SJSA1 (cell line): ENCODE data around the gene PILRA. TPM values are rescaled to one million over a fixed set of nuclear protein-coding genes. Genes with fewer than 3 reads are reported as not detected.
"Not testable (repeated sequence)": the region's sequence is repeated elsewhere in the genome, so short reads cannot be mapped to it uniquely, and the experiment has no call there.

ENCODE experiments used
- DNase-seq, 2 experiments: peaks; one replicate each; pipeline ENCODE4 v3.0.0-alpha.2; 2015 to 2020; ENCODE audit warnings: low spot score in 2 of 2, low read depth in 1 of 2
- H3K27ac ChIP-seq: fragments of 250-450 bp; sonication (Bioruptor Pico); 2 replicates; pipeline ENCODE4 v1.5.1; 2020; ENCODE audit warnings: mild to moderate bottlenecking, moderate library complexity
- H3K27me3 ChIP-seq: fragments of 250-450 bp; sonication (Bioruptor Pico); replicated peaks from 2 replicates; pipeline ENCODE4 v1.5.1; 2020; ENCODE audit warnings: mild to moderate bottlenecking, moderate library complexity
- H3K36me3 ChIP-seq: fragments of 250-450 bp; sonication (Bioruptor Pico); 2 replicates; pipeline ENCODE4 v1.5.1; 2020; ENCODE audit warnings: mild to moderate bottlenecking
- H3K4me1 ChIP-seq: fragments of 250-450 bp; sonication (Bioruptor Pico); replicated peaks from 2 replicates; pipeline ENCODE4 v1.6.1; 2021; ENCODE audit warnings: mild to moderate bottlenecking
- H3K4me3 ChIP-seq: fragments of 250-450 bp; sonication (Bioruptor Pico); 2 replicates; pipeline ENCODE4 v1.5.1; 2020; ENCODE audit warnings: mild to moderate bottlenecking
- H3K9me3 ChIP-seq: fragments of 250-450 bp; sonication (Bioruptor Pico); replicated peaks from 2 replicates; pipeline ENCODE4 v1.5.1; 2020; ENCODE audit warnings: mild to moderate bottlenecking
- total RNA-seq: library from RNA; depleted of rRNA; stranded (reverse); fragments of >200 nt; shearing (Covaris generic); gene quantifications from 2 replicates; pipeline ENCODE4 v1.2.3, GENCODE V29; 2014; rRNA removed

Gene PILRA
- 0.18 and 1.7 TPM in 2 replicates for total RNA-seq

GRCh38 chr7:100373261-100373831 is at the start of gene PILRA:
Gene PILRA, plus strand, starts transcription at chr7:100373487. Its CDS starts 170 bp downstream, at chr7:100373657.
- Histone ChIP-seq H3K27me3 (no peaks in the 10 kb centered on the region), H3K4me3 (no peak within 1 kb of the TSS), H3K9me3 (no peaks in the 10 kb centered on the region), H3K4me1 (no peaks in the 10 kb centered on the region), H3K36me3 (no peaks in the 10 kb centered on the region), H3K27ac (no peak within 1 kb of the TSS)
- no peak for DNase-seq

GRCh38 chr7:100324194-100324593 is 49.1 kb upstream of the PILRA start:
- not testable (repeated sequence) for H3K27ac ChIP-seq, H3K9me3 ChIP-seq, DNase-seq, H3K27me3 ChIP-seq, H3K36me3 ChIP-seq, H3K4me3 ChIP-seq, H3K4me1 ChIP-seq

GRCh38 chr7:100325671-100326070 is 47.6 kb upstream of the PILRA start:
- not testable (repeated sequence) for H3K27ac ChIP-seq, H3K9me3 ChIP-seq, DNase-seq, H3K4me3 ChIP-seq, H3K27me3 ChIP-seq, H3K4me1 ChIP-seq, H3K36me3 ChIP-seq

GRCh38 chr7:100326914-100327313 is 46.4 kb upstream of the PILRA start:
- not testable (repeated sequence) for H3K27me3 ChIP-seq, H3K27ac ChIP-seq, H3K4me1 ChIP-seq, H3K4me3 ChIP-seq, DNase-seq, H3K9me3 ChIP-seq, H3K36me3 ChIP-seq

GRCh38 chr7:100335566-100336466 is 37.5 kb upstream of the PILRA start:
- Histone ChIP-seq H3K27ac (peak overlapping the region; percentile 84), H3K36me3 (peaks cover 14% of the 10 kb centered on the region), H3K4me3 (peak overlapping the region; percentile 93)
- peak; percentile 95 to 98 for DNase-seq
- H3K4me1 ChIP-seq, H3K9me3 ChIP-seq, H3K27me3 ChIP-seq: not testable (repeated sequence)

- peak; percentile 87 to 89 for DNase-seq
These were observed 35.1 kb upstream of the PILRA start for GRCh38 chr7:100338083-100338696.

GRCh38 chr7:100341286-100341685 is 32.0 kb upstream of the PILRA start:
- H3K27ac ChIP-seq, H3K27me3 ChIP-seq, DNase-seq, H3K9me3 ChIP-seq, H3K4me3 ChIP-seq: not testable (repeated sequence)
- H3K36me3 ChIP-seq = peaks cover 41% of the 10 kb centered on the region
- peaks cover 21% of the 10 kb centered on the region for H3K4me1 ChIP-seq

More at GRCh38 chr7:100338083-100338696, 35.1 kb upstream of the PILRA start:
- peak overlapping the region; percentile 58 for H3K27ac ChIP-seq
- not testable (repeated sequence) for H3K27me3 ChIP-seq, H3K4me3 ChIP-seq, H3K9me3 ChIP-seq, H3K4me1 ChIP-seq
- peaks cover 22% of the 10 kb centered on the region for H3K36me3 ChIP-seq

- no peak for DNase-seq
- H3K27ac ChIP-seq = no peak overlapping the region
- no peak overlapping the region for H3K4me3 ChIP-seq
- no peaks in the 10 kb centered on the region for H3K9me3 ChIP-seq
- peaks cover 56% of the 10 kb centered on the region for H3K36me3 ChIP-seq
- H3K27me3 ChIP-seq = no peaks in the 10 kb centered on the region
- peaks cover 17% of the 10 kb centered on the region for H3K4me1 ChIP-seq
These were observed 30.5 kb upstream of the PILRA start for GRCh38 chr7:100342765-100343164.

GRCh38 chr7:100344124-100344559 is 29.1 kb upstream of the PILRA start:
- H3K9me3 ChIP-seq, DNase-seq, H3K27me3 ChIP-seq, H3K27ac ChIP-seq, H3K4me3 ChIP-seq: not testable (repeated sequence)
- H3K4me1 ChIP-seq = peaks cover 16% of the 10 kb centered on the region
- H3K36me3 ChIP-seq = peaks cover 64% of the 10 kb centered on the region

GRCh38 chr7:100344560-100345287 is 28.6 kb upstream of the PILRA start:
- not testable (repeated sequence) for H3K9me3 ChIP-seq, H3K4me3 ChIP-seq, H3K27me3 ChIP-seq
- Histone ChIP-seq H3K27ac (peak overlapping the region; percentile 55), H3K36me3 (peaks cover 64% of the 10 kb centered on the region), H3K4me1 (peaks cover 16% of the 10 kb centered on the region)
- DNase-seq = peak; percentile 69 to 70

- H3K4me3 ChIP-seq, H3K27ac ChIP-seq, H3K27me3 ChIP-seq, H3K9me3 ChIP-seq: not testable (repeated sequence)
- peaks cover 68% of the 10 kb centered on the region for H3K36me3 ChIP-seq
- peaks cover 16% of the 10 kb centered on the region for H3K4me1 ChIP-seq
- peak in 1 of 2 experiments; percentile 64 for DNase-seq
These were observed 28.0 kb upstream of the PILRA start for GRCh38 chr7:100345288-100345672.

GRCh38 chr7:100346921-100347320 is 26.4 kb upstream of the PILRA start:
- peaks cover 79% of the 10 kb centered on the region for H3K36me3 ChIP-seq
- peaks cover 16% of the 10 kb centered on the region for H3K4me1 ChIP-seq
- H3K4me3 ChIP-seq = no peak overlapping the region
- no peak overlapping the region for H3K27ac ChIP-seq
- no peaks in the 10 kb centered on the region for H3K27me3 ChIP-seq
- DNase-seq = no peak
- no peaks in the 10 kb centered on the region for H3K9me3 ChIP-seq

- Histone ChIP-seq H3K36me3 (peaks cover 79% of the 10 kb centered on the region), H3K27ac (no peak overlapping the region)
- DNase-seq = no peak
These were observed 24.5 kb upstream of the PILRA start for GRCh38 chr7:100348805-100349204.

More at GRCh38 chr7:100348805-100349204, 24.5 kb upstream of the PILRA start:
- H3K9me3 ChIP-seq = no peaks in the 10 kb centered on the region
- no peak overlapping the region for H3K4me3 ChIP-seq
- H3K27me3 ChIP-seq = no peaks in the 10 kb centered on the region
- peaks cover 12% of the 10 kb centered on the region for H3K4me1 ChIP-seq
